ENCODE data around the gene CRB2. TPM values are rescaled to one million over a fixed set of nuclear protein-coding genes. Genes with fewer than 3 reads are reported as not detected.

CRB2 gene
- total and polyA plus RNA-seq, 2 of the 4 experiments (the other 2 are of a cell fraction), result not detected

- Histone ChIP-seq H3K9ac (ENCODE audit: low read depth, low read length) (no peak overlapping the region), H2AK5ac (ENCODE audit: low read depth, low read length) (no peak overlapping the region), H3K9me1 (ENCODE audit: insufficient read depth, low read length) (no peaks in the 10 kb centered on the region; the same call in 1 of the 2 replicates), H3K14ac (replicated peaks; ENCODE audit: low read depth, low read length) (no peak overlapping the region), H2AK9ac (replicated peaks; ENCODE audit: low read depth, low read length, poor library complexity) (no peak overlapping the region), H2BK120ac (ENCODE audit: low read depth, low read length) (no peak overlapping the region), H2AFZ (replicated peaks; ENCODE audit: low read length, poor library complexity) (no peak overlapping the region), H2BK20ac (ENCODE audit: low read depth, low read length) (no peak overlapping the region), H2BK15ac (ENCODE audit: low read depth, low read length) (no peak overlapping the region), H3K36me3 (ENCODE audit: control insufficient read depth, insufficient read depth, low read length) (no peaks in the 10 kb centered on the region), H3K18ac (ENCODE audit: low read depth, low read length) (no peak overlapping the region), H3K4me3 (ENCODE audit: insufficient read depth, low read depth, low read length) (no peak overlapping the region), H3K4me1 (ENCODE audit: control insufficient read depth, insufficient read depth, low read length) (no peaks in the 10 kb centered on the region), H4K91ac (ENCODE audit: insufficient read depth, low read depth, low read length) (no peak overlapping the region), H3K23ac (ENCODE audit: low read depth, low read length) (no peak overlapping the region), H3K9me3 (ENCODE audit: control insufficient read depth, insufficient read depth, low read length) (no peaks in the 10 kb centered on the region; the same call in 1 of the 2 replicates), H3K79me1 (ENCODE audit: low read depth in 1 of 2, low read length in 2 of 2) (no peaks in the 10 kb centered on the region), H4K8ac (ENCODE audit: low read depth in 2 of 2, low read length in 2 of 2) (no peak overlapping the region), H4K5ac (ENCODE audit: low read depth, low read length) (no peak overlapping the region), H3K27me3 (ENCODE audit: control insufficient read depth, insufficient read depth, low read length) (no peaks in the 10 kb centered on the region), H4K20me1 (ENCODE audit: insufficient read depth, low read length) (no peaks in the 10 kb centered on the region), H3K4me2 (ENCODE audit: low read depth, low read length) (no peak overlapping the region), H2BK5ac (ENCODE audit: low read depth, low read length, poor library complexity, severe bottlenecking) (no peak overlapping the region), H3K56ac (ENCODE audit: extremely low read depth, insufficient read depth, low read length) (no peak overlapping the region), H3K27ac (ENCODE audit: insufficient read depth, low read length) (no peak overlapping the region), H3K4ac (ENCODE audit: low read depth, low read length) (no peak overlapping the region)
- no peak for ATAC-seq (ENCODE audit: low read depth)
- no CpG with 5 or more reads among the region's 6 CpGs for WGBS, 2 experiments (ENCODE audit: extremely low coverage in 2 of 2, insufficient read length in 1 of 2)
- TF ChIP-seq RCOR1 (IDR thresholded peaks at IDR 0.05; ENCODE audit: insufficient replicate concordance, low read length), result no peak
- intact Hi-C loops (cut with micrococcal nuclease) (no loop called here), dilution Hi-C loops (cut with HindIII; ENCODE audit: low sequenced_read_pairs, unreplicated experiment) (no loop called here), in situ Hi-C loops (cut with MboI; ENCODE audit: low sequenced_read_pairs) (no loop called here)
- POLR2A ChIA-PET (ENCODE audit: unreplicated experiment), result no interaction called here
- DNase-seq, result no peak
- CTCF ChIA-PET, result no interaction called here
- no TSS peak for BruUV-seq (replicated peaks)
Measured at GRCh38 chr9:123424552-123425225, 68.7 kb downstream of the CRB2 start.

Measured in IMR-90 (cell line).